WI38 (cell line): Measurements from ENCODE around the gene ITGB6.

ENCODE experiments used
- H3K4me3 ChIP-seq: 2 replicates; pipeline ENCODE4 v1.5.1; 2011; ENCODE audit warnings: low read depth, mild to moderate bottlenecking, control low read depth, low read length
- CTCF ChIP-seq: IDR thresholded peaks from 2 replicates; pipeline ENCODE4 v1.5.1; 2012; ENCODE audit warnings: low read depth, mild to moderate bottlenecking, control low read depth, low read length

ITGB6 gene

GRCh38 chr2:160144280-160144990 lies 55.6 kb downstream of the ITGB6 start:
- no peak for TF ChIP-seq CTCF
- no peak overlapping the region for H3K4me3 ChIP-seq

- no peak overlapping the region for H3K4me3 ChIP-seq
- no peak for TF ChIP-seq CTCF
These were observed 57.6 kb downstream of the ITGB6 start for GRCh38 chr2:160142472-160142871.

- no peak for TF ChIP-seq CTCF
- no peak overlapping the region for H3K4me3 ChIP-seq
These were observed 58.2 kb downstream of the ITGB6 start for GRCh38 chr2:160141912-160142311.

GRCh38 chr2:160141419-160141818 lies 58.7 kb downstream of the ITGB6 start:
- no peak for TF ChIP-seq CTCF
- no peak overlapping the region for H3K4me3 ChIP-seq

- H3K4me3 ChIP-seq = no peak overlapping the region
- TF ChIP-seq CTCF = no peak
These were observed 59.6 kb downstream of the ITGB6 start for GRCh38 chr2:160140471-160140870.

- no peak overlapping the region for H3K4me3 ChIP-seq
- no peak for TF ChIP-seq CTCF
These were observed 60.1 kb downstream of the ITGB6 start for GRCh38 chr2:160139991-160140390.

GRCh38 chr2:160139350-160139749 lies 60.7 kb downstream of the ITGB6 start:
- TF ChIP-seq CTCF = no peak
- no peak overlapping the region for H3K4me3 ChIP-seq
